ENCODE data around the gene MRPL49. TPM values are rescaled to one million over a fixed set of nuclear protein-coding genes. Genes with fewer than 3 reads are reported as not detected.

MRPL49 gene
- total and polyA plus RNA-seq, 9 of the 15 experiments (the other 6 are each of a cell fraction or from before 2014, with no cell fraction given), result 74.3 to 132 (median 91.2) TPM

DNA sequence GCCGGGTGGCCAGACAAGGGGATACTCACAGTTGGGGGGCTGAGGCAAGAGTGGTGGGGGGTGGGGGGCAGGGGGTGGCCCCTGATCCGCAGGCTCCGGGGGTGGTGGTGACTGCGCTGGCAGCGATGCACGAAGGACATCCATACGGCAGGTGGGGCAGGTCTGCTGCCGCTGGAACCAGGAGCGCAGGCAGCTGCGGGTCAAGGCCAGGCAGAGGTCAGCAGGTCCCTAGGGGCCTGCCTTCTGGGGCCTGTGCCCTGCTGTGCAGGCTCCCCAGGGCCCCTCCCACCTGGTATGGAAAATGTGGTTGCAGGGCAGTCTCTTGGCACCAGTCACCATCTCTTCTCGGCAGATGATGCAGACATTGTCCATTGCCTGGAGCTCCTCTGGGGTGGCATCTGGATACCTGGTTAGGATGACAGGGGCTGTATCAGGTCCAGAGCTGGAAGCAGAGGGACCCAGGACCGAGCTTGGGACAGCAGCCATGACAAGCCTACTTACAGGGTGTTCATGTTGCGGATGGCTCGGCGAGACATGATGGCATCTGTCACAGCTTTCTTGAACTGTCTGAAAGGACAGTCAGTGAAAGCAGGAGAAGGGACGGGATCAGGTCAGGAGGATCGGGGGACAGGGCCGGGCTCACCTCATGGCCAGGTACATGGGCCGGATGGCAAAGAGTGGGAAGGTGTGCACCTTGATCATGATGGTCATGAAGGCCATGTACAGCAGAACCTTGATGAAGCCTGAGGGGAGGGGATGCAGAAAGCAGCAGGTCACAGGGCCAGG, 8.7 kb downstream of the MRPL49 start:
- BruUV-seq (replicated peaks), result no TSS peak
- Histone ChIP-seq H3K36me3 (ENCODE audit: control insufficient read depth, insufficient read depth, low read length) (peaks cover 71% of the 10 kb centered on the region), H3K79me2 (ENCODE audit: control insufficient read depth, insufficient read depth, low read length) (peaks cover 41% of the 10 kb centered on the region), H3K9ac (ENCODE audit: insufficient read depth in 1 of 2, low read depth in 2 of 2, low read length in 2 of 2) (no peak overlapping the region), H3K9me3 (replicated peaks; ENCODE audit: control insufficient read depth, insufficient read depth, low read depth, low read length) (no peaks in the 10 kb centered on the region), H4K20me1 (replicated peaks; ENCODE audit: control insufficient read depth, insufficient read depth, low read length) (peaks cover 9% of the 10 kb centered on the region; the same call in 1 of the 2 replicates), H3K9me1 (ENCODE audit: control insufficient read depth, insufficient read depth, low read length) (peaks cover 4% of the 10 kb centered on the region), H3K4me3 (no peak overlapping the region), H2AFZ (ENCODE audit: low read depth, low read length) (no peak overlapping the region), H3K27me3 (ENCODE audit: control insufficient read depth in 2 of 2, insufficient read depth in 2 of 2, low read length in 2 of 2) (no peaks in the 10 kb centered on the region), H3K4me1 (replicated peaks in 1 of 2; ENCODE audit: control insufficient read depth in 2 of 2, insufficient read depth in 2 of 2, low read length in 2 of 2) (peaks cover 13 to 38% of the 10 kb centered on the region in 2 experiments; a peak in 4 of 5 replicates), H3K27ac (ENCODE audit: extremely low read depth, low read depth, low read length) (no peak overlapping the region), H3K4me2 (ENCODE audit: insufficient read depth, low read length) (no peak overlapping the region)
- POLR2A ChIA-PET, result interaction anchor here (1.1 to 8.4 kb wide), 5 partner anchors 10 to 286 kb away, joined by 4 to 182 read pairs (median 4); partner anchors contain the start of genes FAU, MRPL49, SPDYC and ZNHIT2
- in situ Hi-C loops (cut with MboI) (no loop called here), intact Hi-C loops (cut with micrococcal nuclease) (no loop called here)
- FAIRE-seq (no peak), ATAC-seq (no peak), DNase-seq (ENCODE audit: extremely low read depth in 1 of 4, low spot score in 3 of 4) (no peak)
- WGBS (ENCODE audit: insufficient coverage, low coverage, missing lambda C conversion rate), result 97% methylated on average over 10 of the region's 19 CpGs
- CTCF ChIA-PET (ENCODE audit: low intra/inter-chr PET ratio), result no interaction called here
- TF ChIP-seq, protein P1, sequence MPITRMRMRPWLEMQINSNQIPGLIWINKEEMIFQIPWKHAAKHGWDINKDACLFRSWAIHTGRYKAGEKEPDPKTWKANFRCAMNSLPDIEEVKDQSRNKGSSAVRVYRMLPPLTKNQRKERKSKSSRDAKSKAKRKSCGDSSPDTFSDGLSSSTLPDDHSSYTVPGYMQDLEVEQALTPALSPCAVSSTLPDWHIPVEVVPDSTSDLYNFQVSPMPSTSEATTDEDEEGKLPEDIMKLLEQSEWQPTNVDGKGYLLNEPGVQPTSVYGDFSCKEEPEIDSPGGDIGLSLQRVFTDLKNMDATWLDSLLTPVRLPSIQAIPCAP (CRISPR knock-in tag; IDR thresholded peaks at IDR 0.05; ENCODE audit: borderline replicate concordance), result no peak
- TF ChIP-seq ATF1 (CRISPR knock-in tag; IDR thresholded peaks at IDR 0.05), result no peak
- TF ChIP-seq ATF1 (tag; IDR thresholded peaks at IDR 0.05), result no peak
- no peak for TF ChIP-seq HLTF (IDR thresholded peaks at IDR 0.05)
- TF ChIP-seq MAX (CRISPR knock-in tag; IDR thresholded peaks at IDR 0.05), result 0 out of 2 replicates have a peak, but pooled peaks have one; percentile 16
- no peak for TF ChIP-seq ZNF282 (CRISPR knock-in tag; IDR thresholded peaks at IDR 0.05)
